Right cardiac atrium (tissue), 5 donors: ENCODE measurements around the gene MTCL1. TPM values are rescaled to one million over a fixed set of nuclear protein-coding genes. Genes with fewer than 3 reads are reported as not detected.
A peak's percentile ranks its signal among the peaks of the same experiment; 100 is the strongest.

Experiments
- ATAC-seq, 2 donors: fragments of 200-7000 bp; cut with Tn5 transposase; one replicate each; pipeline versions ENCODE4 v1.8.0 to v1.9.1; 2020; ENCODE audit warnings: moderate library complexity in 2 of 2, mild to moderate bottlenecking in 1 of 2
- DNase-seq, 3 donors: peaks; one replicate each; pipeline ENCODE4 v3.0.0-alpha.2; 2020
- H3K27ac ChIP-seq: one replicate; pipeline ENCODE4 v1.5.1; 2013; ENCODE audit warnings: mild to moderate bottlenecking, low read length, control low read depth, moderate library complexity
- H3K27me3 ChIP-seq: one replicate; pipeline ENCODE4 v1.6.1; 2013; ENCODE audit not compliant: control insufficient read depth, insufficient read depth
- H3K4me1 ChIP-seq: one replicate; pipeline ENCODE4 v1.6.1; 2013; ENCODE audit warnings: low read length; ENCODE audit not compliant: control insufficient read depth, insufficient read depth
- H3K4me3 ChIP-seq: one replicate; pipeline ENCODE4 v1.5.1; 2013; ENCODE audit warnings: low read length, control low read depth
- H3K9me3 ChIP-seq: one replicate; pipeline ENCODE4 v1.6.1; 2013; ENCODE audit warnings: low read length; ENCODE audit not compliant: control insufficient read depth
- WGBS: extraction: QIAGEN DNeasy Blood & Tissue Kit; methylation state at CpG from one replicate; pipeline ENCODE4 v1.1.7; 2013; 5-methylcytosine and 5-hydroxymethylcytosine counted together
- intact Hi-C, 4 donors: fragments of 100-400 bp; cut with DNase I; formaldehyde crosslinking; loops; one replicate each; pipeline versions ENCODE4 v1.11.0 to v1.14.0; 2022 to 2023
- polyA plus RNA-seq: library from polyadenylated mRNA; stranded (reverse); fragments of 200-250 nt; gene quantifications from one replicate; pipeline ENCODE4 v1.2.3, GENCODE V29; 2013
- total RNA-seq, 4 donors: library from RNA; stranded (reverse); fragmentation: NEBNext Ultra II Directional; extraction: Animal tissue kit (Norgen Biotek cat#: 25700); gene quantifications; one replicate each; pipeline ENCODE4 v1.2.1, GENCODE V29; 2021
- donor health status: healthy with polysubstance abuse.
- donor health status: DM: no; HTN: yes; CAD: no.
- donor health status: DM: no; HTN: no; CAD: no.
- donor health status: DM: no; HTN: yes; CAD: no; lungs with severe emphysema.
- donor health status: DM: yes; HTN: yes; CAD: no.

MTCL1 gene
- total and polyA plus RNA-seq, 5 donors, result 5.3 to 8.7 (median 6.4) TPM

DNA sequence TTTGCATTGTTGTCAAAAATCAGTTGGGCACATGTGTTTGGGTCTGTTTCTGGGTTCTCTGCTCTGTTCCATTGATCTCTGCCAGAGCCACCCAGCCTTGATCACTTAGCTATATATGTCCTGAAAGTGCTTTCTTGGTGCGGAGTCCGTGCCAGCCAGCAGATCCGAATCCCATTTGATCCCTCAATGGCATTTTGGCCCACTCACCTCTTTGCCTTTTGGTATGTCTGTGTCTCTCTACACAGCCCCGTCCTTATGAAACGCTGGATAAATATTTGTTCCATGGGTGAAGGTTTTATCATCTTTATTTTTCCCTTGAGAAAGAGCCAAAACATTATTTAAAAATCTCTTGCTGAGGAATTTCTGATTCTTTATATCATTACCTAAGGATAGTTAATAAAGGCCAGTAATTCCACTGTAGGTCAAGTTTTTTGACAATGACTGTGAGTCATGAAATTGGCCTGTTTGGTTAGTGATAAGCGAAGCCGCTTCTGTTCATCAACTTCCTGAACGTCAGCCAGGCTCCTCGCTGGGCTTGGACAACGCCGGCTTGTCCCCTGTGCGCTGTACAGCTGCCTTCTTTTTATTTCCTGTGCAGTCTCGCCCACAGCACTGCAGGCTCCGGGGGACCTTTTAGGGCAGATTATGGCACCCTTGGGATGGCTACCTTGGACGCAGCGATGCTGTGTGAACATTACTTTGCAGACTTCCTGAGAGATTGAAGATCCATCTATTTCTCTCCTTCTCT is 24.9 kb downstream of the MTCL1 start:
- Histone ChIP-seq H3K27me3 (no peaks in the 10 kb centered on the region), H3K4me1 (peaks cover 4% of the 10 kb centered on the region), H3K9me3 (no peaks in the 10 kb centered on the region), H3K27ac (peak overlapping the region; percentile 87), H3K4me3 (no peak overlapping the region)
- peak; percentile 96 to 99 for ATAC-seq
- peak; percentile 83 to 89 (median 84) for DNase-seq
- WGBS, result 22% methylated on average over 16 of the region's 16 CpGs
- intact Hi-C loops, result no loop called here

DNA sequence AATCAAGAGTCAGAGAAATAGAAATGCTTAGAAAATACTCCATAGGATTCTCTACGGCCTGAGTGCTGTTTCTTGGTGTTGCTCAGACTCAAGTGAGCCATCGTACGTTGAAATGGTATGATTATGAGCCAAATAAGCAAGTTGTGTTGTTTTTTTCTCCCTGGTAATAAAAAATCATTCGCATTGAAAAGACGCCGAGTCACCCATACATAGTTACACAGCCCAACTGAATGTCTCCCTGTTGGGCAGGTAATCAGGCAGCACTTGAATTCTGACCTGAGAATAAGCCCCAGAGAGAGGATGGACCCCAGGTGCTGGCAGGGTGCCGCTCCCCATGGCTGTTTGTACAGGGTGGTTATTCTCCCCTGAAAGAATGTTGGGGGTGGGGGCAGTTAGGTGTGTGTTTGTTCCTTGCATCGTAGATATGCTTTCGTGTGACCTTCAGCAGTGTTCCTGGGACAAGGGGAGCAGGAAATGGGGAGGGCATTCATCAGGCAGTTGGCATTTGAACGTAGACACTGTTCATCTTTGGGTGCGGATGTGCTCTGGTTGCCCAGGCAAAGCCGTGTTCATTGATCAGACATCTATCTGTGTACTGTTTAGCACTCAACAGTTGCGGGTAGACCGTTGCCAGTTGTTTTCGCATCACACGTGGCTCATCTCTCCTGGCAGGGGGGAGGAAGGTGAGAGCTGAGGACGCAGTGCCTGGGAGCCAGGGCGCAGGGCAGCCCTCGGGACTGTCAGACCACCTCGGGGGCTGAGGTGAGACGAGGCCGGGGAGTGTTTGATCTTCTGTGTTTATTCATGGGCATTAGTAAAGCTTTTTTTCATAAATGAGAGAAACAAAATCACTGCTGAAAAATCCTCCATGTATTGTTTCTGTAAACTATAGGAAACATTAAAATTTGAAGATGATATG is 27.3 kb downstream of the MTCL1 start:
- H3K27ac ChIP-seq, result no peak overlapping the region
- 93% methylated on average over 22 of the region's 22 CpGs for WGBS
- H3K9me3 ChIP-seq, result no peaks in the 10 kb centered on the region
- intact Hi-C loops, result no loop called here
- no peaks in the 10 kb centered on the region for H3K27me3 ChIP-seq
- H3K4me3 ChIP-seq, result no peak overlapping the region
- ATAC-seq (no peak), DNase-seq (no peak)
- H3K4me1 ChIP-seq, result peaks cover 4% of the 10 kb centered on the region

DNA sequence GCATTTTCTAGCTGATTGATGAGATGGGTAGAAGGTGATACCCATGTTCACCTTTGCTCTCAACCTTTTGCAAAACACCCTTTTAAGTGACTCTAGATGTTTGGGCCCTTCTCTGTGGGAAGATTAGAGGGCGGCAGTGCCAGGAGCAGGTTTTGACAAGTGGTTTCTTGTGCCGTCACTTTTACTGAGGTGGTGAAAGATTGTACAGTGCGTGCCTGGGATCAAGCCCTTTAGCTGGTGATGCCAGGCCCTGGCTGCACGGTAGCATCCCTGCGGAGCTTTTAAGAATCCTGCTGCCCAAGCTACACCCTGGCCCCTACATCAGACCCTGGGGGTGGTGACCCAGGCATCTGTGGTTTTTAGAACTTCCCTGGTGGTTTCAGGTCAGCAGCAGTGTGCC is 29.1 kb downstream of the MTCL1 start:
- no peaks in the 10 kb centered on the region for H3K9me3 ChIP-seq
- peaks cover 4% of the 10 kb centered on the region for H3K4me1 ChIP-seq
- ATAC-seq (no peak), DNase-seq (no peak)
- no peak overlapping the region for H3K4me3 ChIP-seq
- H3K27me3 ChIP-seq, result no peaks in the 10 kb centered on the region
- WGBS, result 76% methylated on average over 5 of the region's 5 CpGs
- intact Hi-C loops, result no loop called here
- H3K27ac ChIP-seq, result no peak overlapping the region

DNA sequence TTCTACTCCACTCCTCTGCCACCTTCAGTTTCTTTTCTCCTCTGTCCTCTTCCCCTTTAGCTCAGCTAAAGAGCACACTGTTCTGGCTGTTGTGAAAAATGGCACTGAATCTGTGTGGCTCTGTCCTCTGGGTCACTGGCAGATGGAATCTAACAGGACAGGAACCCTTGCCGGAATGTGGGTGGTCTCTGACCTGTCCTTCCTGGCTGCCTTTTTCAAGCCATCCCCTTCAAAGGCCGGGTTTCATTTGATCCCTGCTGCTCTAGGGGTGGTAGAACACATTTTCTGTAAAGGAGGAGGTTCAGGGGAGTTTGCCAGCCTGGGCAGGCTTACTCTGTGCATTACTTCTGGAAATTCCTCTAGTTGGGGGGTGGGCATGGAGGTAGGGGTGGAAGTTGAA is 29.9 kb downstream of the MTCL1 start:
- ATAC-seq (no peak), DNase-seq (no peak)
- intact Hi-C loops, result no loop called here
- Histone ChIP-seq H3K4me1 (no peaks in the 10 kb centered on the region), H3K4me3 (no peak overlapping the region), H3K27ac (no peak overlapping the region), H3K9me3 (no peaks in the 10 kb centered on the region), H3K27me3 (no peaks in the 10 kb centered on the region)
- 84% methylated on average over 2 of the region's 2 CpGs for WGBS

DNA sequence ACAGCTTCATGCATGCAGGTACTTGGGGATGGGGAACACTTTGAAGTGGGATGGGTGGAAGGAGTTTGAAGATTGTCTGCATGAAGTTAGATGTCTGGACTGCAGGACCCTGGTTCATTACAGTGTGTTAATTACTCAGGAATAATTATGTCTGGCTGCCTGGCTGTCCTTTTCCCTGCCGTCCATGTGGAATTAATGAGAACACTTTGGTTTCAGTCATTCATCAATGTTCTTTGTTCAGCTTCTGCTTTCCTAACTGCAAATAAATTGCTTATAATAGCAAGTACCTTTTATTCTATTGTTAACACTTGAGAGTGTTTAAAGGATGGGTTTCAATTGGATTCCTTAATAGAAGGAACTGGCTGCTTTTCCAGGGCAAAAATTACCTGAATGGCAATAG is 35.8 kb downstream of the MTCL1 start:
- WGBS, result 95% methylated on average over 1 of the region's 1 CpG
- H3K4me3 ChIP-seq, result no peak overlapping the region
- DNase-seq (no peak), ATAC-seq (no peak)
- intact Hi-C loops, result no loop called here
- no peak overlapping the region for H3K27ac ChIP-seq
- no peaks in the 10 kb centered on the region for H3K27me3 ChIP-seq
- H3K9me3 ChIP-seq, result no peaks in the 10 kb centered on the region
- H3K4me1 ChIP-seq, result no peaks in the 10 kb centered on the region

DNA sequence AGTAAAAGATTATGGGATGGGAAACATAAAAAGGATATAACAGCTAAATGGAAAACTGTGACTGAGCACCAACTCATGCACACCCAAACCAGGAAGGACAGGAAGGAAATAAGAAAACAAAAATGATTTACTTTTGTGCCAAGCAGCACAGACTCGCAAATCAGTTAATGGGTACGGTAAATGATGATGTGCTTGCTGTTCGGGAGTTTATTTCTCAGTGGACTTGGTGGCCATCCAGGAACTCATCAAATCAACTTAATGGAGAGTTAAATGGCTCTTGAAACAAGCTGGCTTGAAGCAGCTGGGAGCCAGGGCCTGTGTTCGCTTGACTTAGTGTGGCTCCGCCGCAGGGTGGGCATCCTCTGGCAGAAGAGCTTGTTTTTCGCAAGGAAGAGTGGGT is 36.2 kb downstream of the MTCL1 start:
- Histone ChIP-seq H3K4me1 (no peaks in the 10 kb centered on the region), H3K27ac (no peak overlapping the region), H3K9me3 (no peaks in the 10 kb centered on the region), H3K27me3 (no peaks in the 10 kb centered on the region), H3K4me3 (no peak overlapping the region)
- intact Hi-C loops, result no loop called here
- WGBS, result 78% methylated on average over 7 of the region's 7 CpGs
- DNase-seq (no peak), ATAC-seq (no peak)

DNA sequence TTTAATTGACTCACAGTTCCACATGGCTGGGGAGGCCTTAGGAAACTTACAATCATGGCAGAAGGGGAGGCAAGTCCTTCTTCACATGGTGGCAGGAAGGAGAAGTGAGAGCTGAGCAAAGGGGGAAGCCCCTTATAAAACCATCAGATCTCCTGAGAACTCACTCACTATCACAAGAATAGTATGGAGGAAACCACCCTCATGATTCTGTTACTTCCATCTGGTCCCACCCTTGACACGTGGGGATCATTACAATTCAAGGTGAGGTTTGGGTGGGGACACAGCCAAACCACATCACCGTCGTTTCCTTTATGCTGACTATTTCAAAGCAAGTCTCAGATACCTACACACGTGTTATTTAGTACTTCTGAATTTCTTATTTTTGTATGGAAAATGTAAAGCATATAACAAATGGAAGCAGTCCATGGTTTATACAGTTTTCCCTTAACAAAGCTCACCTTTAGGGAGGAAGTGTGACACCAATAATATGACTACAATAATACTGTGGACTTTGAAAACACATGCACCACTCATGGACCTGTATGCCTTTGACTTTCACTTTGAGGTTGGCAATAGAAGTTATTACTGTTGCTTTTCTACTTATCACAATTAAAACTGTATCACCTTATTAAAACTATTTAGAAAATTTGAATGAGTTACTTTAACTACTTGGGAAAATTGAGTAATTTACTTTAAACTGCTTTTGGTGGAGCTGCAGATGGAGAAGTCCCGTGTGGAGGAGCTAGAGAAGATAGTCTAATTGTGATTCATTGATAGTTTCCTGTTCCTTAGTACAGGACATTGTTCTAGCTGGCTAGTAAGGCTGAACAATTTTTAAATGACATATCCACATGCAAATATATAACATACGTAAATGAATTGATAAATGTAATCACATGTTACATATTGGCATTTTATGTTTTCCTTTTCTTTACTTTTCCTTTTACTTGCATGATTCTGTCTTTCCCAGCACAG is 37.3 kb downstream of the MTCL1 start:
- no peak for DNase-seq
- no peaks in the 10 kb centered on the region for H3K9me3 ChIP-seq
- H3K27ac ChIP-seq, result no peak overlapping the region
- WGBS, result 83% methylated on average over 6 of the region's 6 CpGs
- H3K4me3 ChIP-seq, result no peak overlapping the region
- no peaks in the 10 kb centered on the region for H3K4me1 ChIP-seq
- intact Hi-C loops, result no loop called here
- no peak for ATAC-seq
- H3K27me3 ChIP-seq, result no peaks in the 10 kb centered on the region

DNA sequence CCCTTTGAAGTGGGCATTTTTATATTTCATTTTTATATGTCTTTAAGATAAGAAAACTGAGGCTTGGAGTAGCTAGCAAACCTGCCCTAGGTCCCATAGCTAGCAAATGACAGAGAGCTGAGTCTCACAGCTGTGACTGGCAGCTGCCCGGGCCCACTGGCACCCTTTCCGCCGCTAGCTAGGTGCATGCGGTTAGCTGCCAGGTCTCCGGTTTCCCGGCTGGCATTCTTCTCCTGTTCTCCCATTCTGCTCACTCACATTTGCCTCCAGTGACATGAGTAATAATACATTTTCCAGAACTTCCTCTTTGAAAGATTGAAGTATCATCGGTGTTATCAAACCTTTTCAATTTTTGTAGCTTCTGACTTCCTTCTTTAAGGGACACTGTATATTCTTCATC is 38.7 kb downstream of the MTCL1 start:
- WGBS, result 72% methylated on average over 7 of the region's 7 CpGs
- Histone ChIP-seq H3K4me3 (no peak overlapping the region), H3K4me1 (no peaks in the 10 kb centered on the region), H3K27me3 (no peaks in the 10 kb centered on the region), H3K27ac (no peak overlapping the region), H3K9me3 (no peaks in the 10 kb centered on the region)
- ATAC-seq (no peak), DNase-seq (no peak)
- intact Hi-C loops, result no loop called here

DNA sequence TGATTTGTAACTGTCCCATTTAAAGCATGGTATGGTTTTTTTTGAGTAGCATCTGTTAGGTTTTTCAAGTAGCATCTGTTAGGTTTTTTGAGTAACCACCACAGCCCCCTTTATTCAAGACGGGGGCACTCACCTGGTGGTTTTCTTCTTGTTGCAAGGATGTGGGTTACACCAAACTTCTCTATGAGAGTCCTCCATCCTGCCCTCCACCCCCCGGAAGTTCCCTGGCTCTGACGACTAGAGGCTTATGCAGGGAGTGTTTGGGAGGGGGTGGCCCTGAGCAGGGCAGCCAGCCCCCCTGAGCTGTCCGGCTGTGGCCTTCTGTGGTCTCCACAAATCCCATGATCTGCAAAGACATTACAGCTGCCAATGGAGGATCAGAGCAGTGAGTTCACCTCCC is 39.3 kb downstream of the MTCL1 start:
- no peak overlapping the region for H3K4me3 ChIP-seq
- no peak overlapping the region for H3K27ac ChIP-seq
- no peaks in the 10 kb centered on the region for H3K9me3 ChIP-seq
- no peaks in the 10 kb centered on the region for H3K4me1 ChIP-seq
- DNase-seq, result no peak
- ATAC-seq, result no peak
- WGBS, result 81% methylated on average over 4 of the region's 4 CpGs
- H3K27me3 ChIP-seq, result no peaks in the 10 kb centered on the region
- intact Hi-C loops, result no loop called here

DNA sequence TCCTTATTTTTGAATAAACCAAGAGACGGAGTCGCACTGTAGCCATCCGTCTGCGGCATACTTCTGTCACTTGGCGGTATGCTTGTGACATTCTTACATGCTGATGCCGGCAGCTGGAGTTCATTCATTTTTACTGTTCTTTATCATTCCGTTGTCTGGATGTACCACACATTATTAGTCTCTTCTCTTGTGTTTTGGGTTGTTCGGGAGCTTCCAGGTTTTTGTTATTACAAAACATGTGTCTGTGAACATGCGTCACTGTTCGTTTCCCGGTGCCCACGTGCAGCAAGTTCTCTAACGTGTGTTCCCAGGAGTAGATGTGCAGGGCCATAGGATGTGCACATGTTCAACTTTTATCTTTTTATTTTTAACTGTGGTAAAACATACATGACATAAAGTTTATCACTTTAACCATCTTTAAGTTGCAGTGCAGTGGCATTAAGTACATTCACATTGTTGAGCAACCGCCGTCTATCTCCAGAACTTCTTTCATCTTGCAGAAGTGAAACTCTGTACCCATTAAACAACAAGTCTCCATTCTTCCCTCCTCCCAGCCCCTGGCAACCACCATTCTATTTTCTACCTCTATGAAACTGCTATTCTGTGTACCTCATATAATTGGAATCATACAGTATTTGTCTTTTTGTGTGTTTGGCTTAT is 40.1 kb downstream of the MTCL1 start:
- intact Hi-C loops, result no loop called here
- ATAC-seq (no peak), DNase-seq (no peak)
- 87% methylated on average over 15 of the region's 15 CpGs for WGBS
- no peak overlapping the region for H3K4me3 ChIP-seq
- H3K27ac ChIP-seq, result no peak overlapping the region
- no peaks in the 10 kb centered on the region for H3K9me3 ChIP-seq
- H3K4me1 ChIP-seq, result no peaks in the 10 kb centered on the region
- H3K27me3 ChIP-seq, result no peaks in the 10 kb centered on the region
